Endothelial cell of umbilical vein (primary cell): ENCODE data around the gene APOO. TPM values are rescaled to one million over a fixed set of nuclear protein-coding genes. Genes with fewer than 3 reads are reported as not detected.

Source experiments
- BruUV-seq: library from RNA; stranded (reverse); fragments of 400-500 nt; replicated peaks from 2 replicates; lab custom pipeline; 2021; lab: Mats Ljungman, UMichigan
- CTCF ChIA-PET: fragments of 300-600, 350-600 bp; sonication (Branson Sonifier 250); formaldehyde crosslinking; loops from one replicate; lab custom pipeline; 2021; ENCODE audit warnings: antibody characterized with exemption, inconsistent platforms; lab: Charles Lee
- POLR2A ChIA-PET: fragments of 300-600, 350-600 bp; sonication (Branson Sonifier 250); formaldehyde crosslinking; loops from one replicate; lab custom pipeline; 2021; ENCODE audit warnings: antibody characterized with exemption, inconsistent platforms; lab: Charles Lee
- DNase-seq: peaks from one replicate; pipeline ENCODE4 v3.0.0-alpha.2; 2011; ENCODE audit warnings: low read depth, low spot score
- FAIRE-seq: peaks from 2 replicates; lab custom pipeline; 2011; peaks lifted over from hg19 to GRCh38; lab: Jason Lieb, UNC
- H2AFZ ChIP-seq: 2 replicates; pipeline ENCODE4 v1.6.0; 2012; ENCODE audit warnings: low read depth, low read length, control low read depth, inconsistent platforms
- H3K27ac ChIP-seq: 2 replicates; pipeline ENCODE4 v1.5.1; 2011; ENCODE audit warnings: low read depth, mild to moderate bottlenecking, control low read depth, low read length, moderate library complexity; ENCODE audit not compliant: insufficient read depth
- H3K27me3 ChIP-seq, 2 experiments: 2 replicates each; pipeline versions ENCODE4 v1.6.0 to v1.6.1; 2011; ENCODE audit warnings: low read length in 2 of 2, mixed read lengths in 1 of 2; ENCODE audit not compliant: control insufficient read depth in 2 of 2, insufficient read depth in 2 of 2
- H3K36me3 ChIP-seq, 2 experiments: 2 replicates in 1 of 2; 3 replicates in 1 of 2; pipeline ENCODE4 v1.5.1; 2011; ENCODE audit warnings: low read length in 2 of 2, mild to moderate bottlenecking in 1 of 2, moderate library complexity in 1 of 2; ENCODE audit not compliant: control insufficient read depth in 2 of 2, insufficient read depth in 2 of 2; ENCODE audit errors: extremely low read depth in 1 of 2
- H3K4me1 ChIP-seq: 3 replicates; pipeline ENCODE4 v1.5.1; 2011; ENCODE audit warnings: mild to moderate bottlenecking, low read length; ENCODE audit not compliant: control insufficient read depth, insufficient read depth; ENCODE audit errors: extremely low read depth
- H3K4me2 ChIP-seq: 2 replicates; pipeline ENCODE4 v1.6.1; 2011; ENCODE audit warnings: low read length, control low read depth, mixed read lengths; ENCODE audit not compliant: insufficient read depth
- H3K4me3 ChIP-seq, 3 experiments: fragments of 200-600 bp in 1 of 3; sonication (generic), shearing (Covaris generic) in 1 of 3; replicated peaks in 1 of 3; 2 replicates each; pipeline ENCODE4 v1.5.1; 2011 to 2016; ENCODE audit warnings: control low read depth in 3 of 3, low read length in 3 of 3, mild to moderate bottlenecking in 2 of 3, inconsistent platforms in 1 of 3, low read depth in 1 of 3, moderate library complexity in 1 of 3; ENCODE audit not compliant: insufficient read depth in 1 of 3
- H3K79me2 ChIP-seq: 2 replicates; pipeline ENCODE4 v1.6.0; 2012; ENCODE audit warnings: low read length, inconsistent platforms; ENCODE audit not compliant: control insufficient read depth, insufficient read depth
- H3K9ac ChIP-seq: replicated peaks from 2 replicates; pipeline ENCODE3; 2011; ENCODE audit warnings: low read length, control low read depth; ENCODE audit not compliant: insufficient read depth; ENCODE audit errors: extremely low read depth
- H3K9me1 ChIP-seq: replicated peaks from 3 replicates; pipeline ENCODE4 v1.6.0; 2011; ENCODE audit warnings: mild to moderate bottlenecking, low read length; ENCODE audit not compliant: control insufficient read depth, insufficient read depth; ENCODE audit errors: extremely low read depth
- H3K9me3 ChIP-seq: replicated peaks from 2 replicates; pipeline ENCODE4 v1.5.1; 2012; ENCODE audit warnings: low read length, inconsistent platforms; ENCODE audit not compliant: control insufficient read depth, insufficient read depth
- H4K20me1 ChIP-seq: replicated peaks from 2 replicates; pipeline ENCODE3; 2011; ENCODE audit warnings: mild to moderate bottlenecking, low read length; ENCODE audit not compliant: control insufficient read depth, insufficient read depth; ENCODE audit errors: extremely low read depth
- CTCF ChIP-seq, 2 donors: IDR thresholded peaks; 1 replicate in 1 of 2; 2 replicates in 1 of 2; pipeline ENCODE4 v1.5.1; 2011; ENCODE audit warnings: low read length in 2 of 2, mild to moderate bottlenecking in 2 of 2, moderate library complexity in 2 of 2, control low read depth in 1 of 2, inconsistent platforms in 1 of 2, low read depth in 1 of 2; ENCODE audit not compliant: insufficient read depth in 1 of 2; ENCODE audit errors: extremely low read depth in 1 of 2
- EZH2 ChIP-seq: IDR thresholded peaks from 2 replicates; pipeline ENCODE4 v1.6.1; 2012; ENCODE audit warnings: borderline replicate concordance, low read depth, mild to moderate bottlenecking, moderate library complexity, low read length, inconsistent platforms; ENCODE audit not compliant: severe bottlenecking
- FOS ChIP-seq: IDR thresholded peaks from 2 replicates; pipeline ENCODE4 v1.6.1; 2011; ENCODE audit warnings: mild to moderate bottlenecking, low read length, moderate library complexity, borderline replicate concordance; ENCODE audit not compliant: insufficient read depth
- GATA2 ChIP-seq: IDR thresholded peaks from 2 replicates; pipeline ENCODE4 v1.7.0; 2011; ENCODE audit warnings: low read depth, mild to moderate bottlenecking, moderate library complexity, mixed read lengths, low read length; ENCODE audit not compliant: insufficient read length, insufficient read depth
- JUN ChIP-seq: IDR thresholded peaks from 2 replicates; pipeline ENCODE4 v1.6.1; 2011; ENCODE audit warnings: borderline replicate concordance, low read depth; ENCODE audit not compliant: insufficient read length, insufficient read depth
- MAX ChIP-seq: IDR thresholded peaks from 2 replicates; pipeline ENCODE4 v1.6.1; 2011; ENCODE audit not compliant: insufficient read depth, insufficient read length
- MYC ChIP-seq: IDR thresholded peaks from one replicate; pipeline ENCODE4 v1.6.1; 2011; ENCODE audit warnings: mild to moderate bottlenecking, low read depth, low read length
- POLR2A ChIP-seq: IDR thresholded peaks from 2 replicates; pipeline ENCODE4 v1.6.1; 2012; ENCODE audit warnings: low read depth, mild to moderate bottlenecking, control low read depth, low read length
- POLR2AphosphoS5 ChIP-seq: IDR thresholded peaks from 2 replicates; pipeline ENCODE4 v1.6.1; 2012; ENCODE audit warnings: low read depth, mild to moderate bottlenecking, control low read depth, low read length, moderate library complexity; ENCODE audit not compliant: insufficient read depth
- dilution Hi-C: fragments of 300-500 bp; cut with MboI; formaldehyde crosslinking; loops from one replicate; pipeline ENCODE4 v1.15.0; 2019; ENCODE audit warnings: low sequenced_read_pairs; ENCODE audit not compliant: extremely low pct_ligation_motif_present
- intact Hi-C: fragments of 100-400 bp; cut with micrococcal nuclease; formaldehyde crosslinking; loops from one replicate; pipeline ENCODE4 v1.10.0; 2022
- polyA plus RNA-seq, 4 experiments: library from polyadenylated mRNA; depleted of rRNA in 3 of 4; stranded (reverse) in 3 of 4; unstranded in 1 of 4; fragments of >200 nt; gene quantifications; 2 replicates each; pipeline versions ENCODE4 v1.2.1 to v1.2.3, GENCODE V29; 2011 to 2012; ENCODE audit warnings: missing spikeins in 1 of 4
- total RNA-seq: library from RNA; stranded (reverse); gene quantifications from 2 replicates; pipeline ENCODE4 v1.2.3, GENCODE V29; 2021

Gene APOO
- total and polyA plus RNA-seq, 2 donors (not counting 3 experiments of a cell fraction or from before 2014, with no cell fraction given) = 9.8 to 24.3 TPM

- H2AFZ ChIP-seq = no peak overlapping the region
- H4K20me1 ChIP-seq = no peaks in the 10 kb centered on the region
- TF ChIP-seq MAX (no peak), FOS (no peak), MYC (no peak), POLR2A (no peak), POLR2AphosphoS5 (no peak), CTCF (IDR thresholded peaks at IDR 0.05; ENCODE audit: extremely low read depth in 1 of 2, insufficient read depth in 1 of 2, low read depth in 1 of 2, low read length in 2 of 2) (no peak), JUN (no peak), EZH2 (no peak), GATA2 (no peak)
- H3K4me3 ChIP-seq = no peak overlapping the region
- no peak overlapping the region for H3K4me2 ChIP-seq
- H3K9ac ChIP-seq = no peak overlapping the region
- H3K36me3 ChIP-seq = no peaks in the 10 kb centered on the region
- ChIA-PET POLR2A (interaction anchor here (0.6 kb wide), 1 partner anchor 240 kb away, joined by 3 read pairs; no protein-coding TSS in a partner anchor), CTCF (no interaction called here)
- no peaks in the 10 kb centered on the region for H3K27me3 ChIP-seq
- no peaks in the 10 kb centered on the region for H3K9me1 ChIP-seq
- DNase-seq (no peak), FAIRE-seq (no peak)
- intact Hi-C loops (no loop called here), dilution Hi-C loops (no loop called here)
- no TSS peak for BruUV-seq
- H3K4me1 ChIP-seq = peaks cover 6% of the 10 kb centered on the region
- H3K9me3 ChIP-seq = no peaks in the 10 kb centered on the region
- no peaks in the 10 kb centered on the region for H3K79me2 ChIP-seq
- no peak overlapping the region for H3K27ac ChIP-seq
Measured at GRCh38 chrX:23813808-23814207, 93.9 kb downstream of the APOO start.
